ENCODE results near the gene RNASEH2B.

The RNASEH2B gene

GRCh38 chr13:50955241-50955640 is 45.6 kb downstream of the RNASEH2B start:
- Histone ChIP-seq H3K36me3 (ENCODE audit: insufficient read depth, low read length) (peaks cover 98% of the 10 kb centered on the region), H3K4me2 (ENCODE audit: insufficient read depth, low read length) (no peak overlapping the region), H3K4me3 (ENCODE audit: low read depth in 1 of 2, low read length in 2 of 2) (no peak overlapping the region), H2AFZ (ENCODE audit: low read depth, low read length) (no peak overlapping the region), H3K9me3 (ENCODE audit: insufficient read depth, low read length, severe bottlenecking) (no peaks in the 10 kb centered on the region), H3K4me1 (ENCODE audit: insufficient read depth, low read length) (no peaks in the 10 kb centered on the region), H3K79me2 (ENCODE audit: insufficient read depth, low read length) (peaks cover 68% of the 10 kb centered on the region), H3K27ac (ENCODE audit: low read length) (no peak overlapping the region), H3K9ac (ENCODE audit: low read depth, low read length) (no peak overlapping the region), H3K27me3 (ENCODE audit: insufficient read depth, low read length, poor library complexity) (no peaks in the 10 kb centered on the region), H4K20me1 (ENCODE audit: insufficient read depth, low read length) (no peaks in the 10 kb centered on the region)
- ATAC-seq (ENCODE audit: insufficient read depth, low read depth) (no peak), DNase-seq (no peak)
- TF ChIP-seq EZH2 (IDR thresholded peaks at IDR 0.05; ENCODE audit: borderline replicate concordance, low read depth, low read length, severe bottlenecking) (no peak), CTCF (IDR thresholded peaks at IDR 0.05; ENCODE audit: borderline replicate concordance, extremely low read depth, low read length, poor library complexity, severe bottlenecking) (no peak)

DNA sequence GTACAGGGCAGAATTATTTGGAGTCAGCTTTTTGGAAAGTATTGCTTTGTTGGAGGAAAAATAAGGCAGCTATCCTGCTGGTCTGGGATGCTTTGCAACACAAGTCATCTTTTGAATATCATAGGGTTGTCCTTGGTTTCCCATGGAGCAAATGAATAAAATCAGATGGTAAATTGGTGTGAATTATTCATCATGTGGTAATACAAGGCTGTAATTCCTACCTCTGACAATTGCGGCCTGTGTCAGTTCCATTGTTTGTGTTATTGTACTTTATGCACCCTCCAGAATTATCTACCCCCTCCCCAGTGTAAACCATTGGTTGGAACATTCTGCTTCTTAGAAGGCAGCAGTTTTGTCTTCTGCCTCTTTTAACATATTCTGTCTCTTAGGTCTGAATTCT is 46.2 kb downstream of the RNASEH2B start:
- H3K4me2 ChIP-seq (ENCODE audit: insufficient read depth, low read length) = no peak overlapping the region
- H3K36me3 ChIP-seq (ENCODE audit: insufficient read depth, low read length) = peaks cover 98% of the 10 kb centered on the region
- ATAC-seq (ENCODE audit: insufficient read depth, low read depth) = no peak
- no peak for TF ChIP-seq CTCF (IDR thresholded peaks at IDR 0.05; ENCODE audit: borderline replicate concordance, extremely low read depth, low read length, poor library complexity, severe bottlenecking)
- TF ChIP-seq EZH2 (IDR thresholded peaks at IDR 0.05; ENCODE audit: borderline replicate concordance, low read depth, low read length, severe bottlenecking) = no peak
- H3K27me3 ChIP-seq (ENCODE audit: insufficient read depth, low read length, poor library complexity) = no peaks in the 10 kb centered on the region
- H3K27ac ChIP-seq (ENCODE audit: low read length) = no peak overlapping the region
- peaks cover 62% of the 10 kb centered on the region for H3K79me2 ChIP-seq (ENCODE audit: insufficient read depth, low read length)
- H4K20me1 ChIP-seq (ENCODE audit: insufficient read depth, low read length) = no peaks in the 10 kb centered on the region
- no peak overlapping the region for H2AFZ ChIP-seq (ENCODE audit: low read depth, low read length)
- DNase-seq = no peak
- no peaks in the 10 kb centered on the region for H3K9me3 ChIP-seq (ENCODE audit: insufficient read depth, low read length, severe bottlenecking)
- no peaks in the 10 kb centered on the region for H3K4me1 ChIP-seq (ENCODE audit: insufficient read depth, low read length)
- H3K9ac ChIP-seq (ENCODE audit: low read depth, low read length) = no peak overlapping the region
- no peak overlapping the region for H3K4me3 ChIP-seq (ENCODE audit: low read depth in 1 of 2, low read length in 2 of 2)

- DNase-seq (no peak), ATAC-seq (ENCODE audit: insufficient read depth, low read depth) (no peak)
- H3K4me2 ChIP-seq (ENCODE audit: insufficient read depth, low read length) = no peak overlapping the region
- H3K79me2 ChIP-seq (ENCODE audit: insufficient read depth, low read length) = peaks cover 51% of the 10 kb centered on the region
- H3K4me1 ChIP-seq (ENCODE audit: insufficient read depth, low read length) = no peaks in the 10 kb centered on the region
- TF ChIP-seq EZH2 (IDR thresholded peaks at IDR 0.05; ENCODE audit: borderline replicate concordance, low read depth, low read length, severe bottlenecking) (no peak), CTCF (IDR thresholded peaks at IDR 0.05; ENCODE audit: borderline replicate concordance, extremely low read depth, low read length, poor library complexity, severe bottlenecking) (no peak)
- peaks cover 98% of the 10 kb centered on the region for H3K36me3 ChIP-seq (ENCODE audit: insufficient read depth, low read length)
- H3K27me3 ChIP-seq (ENCODE audit: insufficient read depth, low read length, poor library complexity) = no peaks in the 10 kb centered on the region
- no peak overlapping the region for H3K9ac ChIP-seq (ENCODE audit: low read depth, low read length)
- no peak overlapping the region for H2AFZ ChIP-seq (ENCODE audit: low read depth, low read length)
- H3K4me3 ChIP-seq (ENCODE audit: low read depth in 1 of 2, low read length in 2 of 2) = no peak overlapping the region
- no peaks in the 10 kb centered on the region for H3K9me3 ChIP-seq (ENCODE audit: insufficient read depth, low read length, severe bottlenecking)
- no peaks in the 10 kb centered on the region; the same call in 1 of the 2 replicates for H4K20me1 ChIP-seq (ENCODE audit: insufficient read depth, low read length)
- H3K27ac ChIP-seq (ENCODE audit: low read length) = no peak overlapping the region
Measured at GRCh38 chr13:50957620-50958019, 48.0 kb downstream of the RNASEH2B start.

GRCh38 chr13:50969691-50970090 is 60.1 kb downstream of the RNASEH2B start:
- H2AFZ ChIP-seq (ENCODE audit: low read depth, low read length) = no peak overlapping the region
- no peak overlapping the region for H3K9ac ChIP-seq (ENCODE audit: low read depth, low read length)
- ATAC-seq (ENCODE audit: insufficient read depth, low read depth) (peak; percentile 60), DNase-seq (peak; percentile 31)
- H3K4me3 ChIP-seq (ENCODE audit: low read depth in 1 of 2, low read length in 2 of 2) = no peak overlapping the region
- H3K36me3 ChIP-seq (ENCODE audit: insufficient read depth, low read length) = peaks cover 94% of the 10 kb centered on the region
- no peaks in the 10 kb centered on the region for H3K27me3 ChIP-seq (ENCODE audit: insufficient read depth, low read length, poor library complexity)
- no peak for TF ChIP-seq EZH2 (IDR thresholded peaks at IDR 0.05; ENCODE audit: borderline replicate concordance, low read depth, low read length, severe bottlenecking)
- peak; percentile 43 for TF ChIP-seq CTCF (IDR thresholded peaks at IDR 0.05; ENCODE audit: borderline replicate concordance, extremely low read depth, low read length, poor library complexity, severe bottlenecking)
- no peaks in the 10 kb centered on the region for H4K20me1 ChIP-seq (ENCODE audit: insufficient read depth, low read length)
- no peaks in the 10 kb centered on the region for H3K4me1 ChIP-seq (ENCODE audit: insufficient read depth, low read length)
- no peak overlapping the region for H3K27ac ChIP-seq (ENCODE audit: low read length)
- peaks cover 3% of the 10 kb centered on the region; the same call in 1 of the 2 replicates for H3K79me2 ChIP-seq (ENCODE audit: insufficient read depth, low read length)
- no peaks in the 10 kb centered on the region for H3K9me3 ChIP-seq (ENCODE audit: insufficient read depth, low read length, severe bottlenecking)
- H3K4me2 ChIP-seq (ENCODE audit: insufficient read depth, low read length) = no peak overlapping the region

Data from DND-41 (cell line).